Fibroblast of the aortic adventitia (primary cell): ENCODE measurements around the gene OR2L5. TPM values are rescaled to one million over a fixed set of nuclear protein-coding genes. Genes with fewer than 3 reads are reported as not detected.

Source experiments
- DNase-seq: peaks from one replicate; pipeline ENCODE4 v3.0.0-alpha.2; 2010; ENCODE audit warnings: low read depth
- H3K4me3 ChIP-seq: 2 replicates; pipeline ENCODE4 v1.5.1; 2011; ENCODE audit warnings: low read depth, mild to moderate bottlenecking, control low read depth, low read length, moderate library complexity
- small RNA-seq: library from RNA; depleted of rRNA; stranded (forward); fragments of <200 nt; gene quantifications from one replicate; pipeline ENCODE3, GENCODE V24; 2012
- total RNA-seq: library from RNA; depleted of rRNA; stranded (reverse); fragments of >200 nt; gene quantifications from 2 replicates; pipeline ENCODE4 v1.2.3, GENCODE V29; 2012; ENCODE audit warnings: low replicate concordance
- TF ChIP-seq, protein P1 (sequence below): IDR thresholded peaks from 2 replicates; pipeline ENCODE4 v1.5.1; 2011; ENCODE audit warnings: mild to moderate bottlenecking, low read length, control low read depth, inconsistent platforms; ENCODE audit not compliant: insufficient read depth

The OR2L5 gene
- total RNA-seq, 1 donor = under 0.01 TPM

DNA sequence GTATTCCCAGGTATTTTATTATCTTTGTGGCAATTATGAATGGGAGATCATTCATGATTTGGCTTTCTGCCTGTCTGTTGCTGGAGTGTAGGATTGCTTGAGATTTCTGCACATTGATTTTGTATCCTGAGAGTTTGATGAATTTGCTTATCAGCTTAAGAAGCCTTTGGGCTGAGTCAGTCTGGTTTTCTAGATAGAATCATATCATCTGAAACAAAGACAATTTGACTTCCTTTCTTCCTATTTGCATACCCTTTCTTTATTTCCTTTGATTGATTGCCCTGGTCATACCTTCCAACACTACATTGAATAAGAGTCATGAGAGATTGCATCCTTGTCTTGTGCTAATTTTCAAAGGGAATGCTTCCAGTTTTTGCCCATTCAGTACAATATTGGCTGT, 41.2 kb downstream of the OR2L5 start:
- DNase-seq = no peak

DNA sequence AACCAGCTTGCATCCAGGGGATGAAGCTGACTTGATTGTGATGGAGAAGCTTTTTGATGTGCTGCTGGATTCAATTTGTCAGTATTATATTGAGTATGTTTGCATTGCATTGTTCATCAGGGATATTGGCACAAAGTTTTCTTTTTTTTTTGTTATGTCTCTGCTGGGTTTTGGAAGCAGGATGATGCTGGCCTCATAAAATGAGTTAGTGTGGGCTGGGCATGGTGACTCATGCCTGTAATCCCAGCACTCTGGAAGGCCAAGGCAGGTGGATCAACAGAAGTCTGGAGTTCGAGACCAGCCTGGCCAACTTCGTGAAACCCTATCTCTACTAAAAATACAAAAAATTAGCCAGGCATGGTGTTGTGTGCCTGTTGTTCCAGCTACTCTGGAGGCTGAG, 41.8 kb downstream of the OR2L5 start:
- no peak overlapping the region for H3K4me3 ChIP-seq
- no peak for DNase-seq
- TF ChIP-seq, protein P1, sequence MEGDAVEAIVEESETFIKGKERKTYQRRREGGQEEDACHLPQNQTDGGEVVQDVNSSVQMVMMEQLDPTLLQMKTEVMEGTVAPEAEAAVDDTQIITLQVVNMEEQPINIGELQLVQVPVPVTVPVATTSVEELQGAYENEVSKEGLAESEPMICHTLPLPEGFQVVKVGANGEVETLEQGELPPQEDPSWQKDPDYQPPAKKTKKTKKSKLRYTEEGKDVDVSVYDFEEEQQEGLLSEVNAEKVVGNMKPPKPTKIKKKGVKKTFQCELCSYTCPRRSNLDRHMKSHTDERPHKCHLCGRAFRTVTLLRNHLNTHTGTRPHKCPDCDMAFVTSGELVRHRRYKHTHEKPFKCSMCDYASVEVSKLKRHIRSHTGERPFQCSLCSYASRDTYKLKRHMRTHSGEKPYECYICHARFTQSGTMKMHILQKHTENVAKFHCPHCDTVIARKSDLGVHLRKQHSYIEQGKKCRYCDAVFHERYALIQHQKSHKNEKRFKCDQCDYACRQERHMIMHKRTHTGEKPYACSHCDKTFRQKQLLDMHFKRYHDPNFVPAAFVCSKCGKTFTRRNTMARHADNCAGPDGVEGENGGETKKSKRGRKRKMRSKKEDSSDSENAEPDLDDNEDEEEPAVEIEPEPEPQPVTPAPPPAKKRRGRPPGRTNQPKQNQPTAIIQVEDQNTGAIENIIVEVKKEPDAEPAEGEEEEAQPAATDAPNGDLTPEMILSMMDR = no peak

More for the DNA sequence above, 41.2 kb downstream of the OR2L5 start:
- TF ChIP-seq, protein P1 = no peak
- no peak overlapping the region for H3K4me3 ChIP-seq

DNA sequence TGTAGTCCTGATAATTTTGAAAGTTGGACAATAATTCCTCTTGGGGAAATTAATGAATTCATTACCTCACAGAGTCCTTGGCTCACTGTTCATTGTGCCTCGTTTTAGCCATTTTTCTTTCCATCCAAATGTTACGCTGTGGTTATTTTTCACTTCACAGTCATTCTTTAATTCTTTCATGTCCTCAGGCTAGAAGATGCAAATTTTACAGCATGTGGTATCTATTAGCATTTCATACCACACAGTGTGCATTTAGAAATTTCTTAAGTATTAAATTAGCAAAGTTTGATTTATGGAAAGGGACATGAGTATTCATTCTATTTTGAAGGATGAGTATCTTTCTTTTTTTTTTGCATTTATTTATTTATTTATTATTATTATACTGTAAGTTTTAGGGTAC, 51.6 kb downstream of the OR2L5 start:
- no peak overlapping the region for H3K4me3 ChIP-seq
- TF ChIP-seq, protein P1 = no peak
- no peak for DNase-seq

DNA sequence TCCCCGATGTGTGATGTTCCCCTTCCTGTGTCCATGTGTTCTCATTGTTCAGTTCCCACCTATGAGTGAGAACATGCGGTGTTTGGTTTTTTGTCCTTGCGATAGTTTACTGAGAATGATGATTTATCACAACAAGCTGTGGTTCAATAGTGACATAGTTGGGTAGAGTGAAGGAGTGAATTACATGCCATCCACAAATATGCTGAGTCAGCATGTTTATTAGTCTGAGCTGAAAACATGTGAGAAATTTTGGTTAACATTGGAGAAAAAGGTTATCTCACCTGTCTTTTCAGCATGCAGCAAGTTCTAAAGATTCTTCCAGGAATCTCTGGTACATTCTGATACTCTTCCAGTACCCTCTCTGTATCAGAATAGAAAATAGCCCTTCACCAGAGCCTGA, 52.1 kb downstream of the OR2L5 start:
- H3K4me3 ChIP-seq = no peak overlapping the region
- DNase-seq = no peak
- TF ChIP-seq, protein P1 = no peak

Small RNA genes within 50 kb of the gene (small RNA-seq; reads per million reads assigned to genes)
- gene RF00019 = not detected

Other genes starting within 250 kb of the OR2L5 start
- gene OR14A16, start 189.5 kb upstream of the OR2L5 start, total RNA-seq = not detected in 2 replicates
- gene OR11L1, start 171.8 kb upstream of the OR2L5 start, total RNA-seq = not detected in 2 replicates
- 0.09 and 3.0 TPM in 2 replicates for gene TRIM58, start 156.5 kb upstream of the OR2L5 start, total RNA-seq
- gene OR2W3, start 118.1 kb upstream of the OR2L5 start, total RNA-seq = not detected in 2 replicates
- gene OR2T8, start 93.4 kb upstream of the OR2L5 start, total RNA-seq = not detected in 2 replicates
- gene OR2AJ1, start 88.8 kb upstream of the OR2L5 start, total RNA-seq = not detected in 2 replicates
- not detected in 2 replicates for gene OR2L8, start 64.8 kb upstream of the OR2L5 start, total RNA-seq
- gene OR2AK2, start 48.4 kb upstream of the OR2L5 start, total RNA-seq = not detected in 2 replicates
- not detected in 2 replicates for gene OR2L2, start 16.4 kb downstream of the OR2L5 start, total RNA-seq
- gene OR2L3, start 33.2 kb downstream of the OR2L5 start, total RNA-seq = not detected in 2 replicates
- not detected in 2 replicates for gene OR2L13, start 81.5 kb downstream of the OR2L5 start, total RNA-seq
- gene OR2M5, start 131.5 kb downstream of the OR2L5 start, total RNA-seq = not detected in 2 replicates
- not detected in 2 replicates for gene OR2M2, start 161.2 kb downstream of the OR2L5 start, total RNA-seq
- under 0.01 TPM in 1 of 2 replicates, not detected in the other for gene OR2M3, start 183.6 kb downstream of the OR2L5 start, total RNA-seq
- not detected in 2 replicates for gene OR2M4, start 217.8 kb downstream of the OR2L5 start, total RNA-seq